Neural cell (in vitro differentiated cells): ENCODE results near the gene MYRF. TPM values are rescaled to one million over a fixed set of nuclear protein-coding genes. Genes with fewer than 3 reads are reported as not detected.

ENCODE experiments used
- H2AFZ ChIP-seq: fragments of 200-600, 300-800 bp; sonication (generic), shearing (Covaris generic); 2 replicates; pipeline ENCODE4 v1.6.0; 2014; ENCODE audit warnings: low read depth, mild to moderate bottlenecking, antibody characterized with exemption, low read length, moderate library complexity
- H3F3A ChIP-seq: fragments of 200-600 bp; shearing (Covaris generic); 2 replicates; pipeline ENCODE4 v1.6.1; 2016; ENCODE audit warnings: mild to moderate bottlenecking, moderate library complexity, mixed read lengths, antibody characterized with exemption, low read length; ENCODE audit not compliant: insufficient read depth, poor library complexity, severe bottlenecking
- H3K27ac ChIP-seq: fragments of 200-600, 300-800 bp; sonication (generic), shearing (Covaris generic); 2 replicates; pipeline ENCODE4 v1.5.1; 2014; ENCODE audit warnings: mild to moderate bottlenecking, low read length, moderate library complexity
- H3K27me3 ChIP-seq: fragments of 300-800, 200-600 bp; sonication (generic), shearing (Covaris generic); 2 replicates; pipeline ENCODE4 v1.6.0; 2014; ENCODE audit warnings: mild to moderate bottlenecking, low read depth, low read length, moderate library complexity; ENCODE audit not compliant: insufficient read depth
- H3K36me3 ChIP-seq: fragments of 300-800, 200-600 bp; sonication (generic), shearing (Covaris generic); 2 replicates; pipeline ENCODE4 v1.5.1; 2014; ENCODE audit warnings: mild to moderate bottlenecking, antibody characterized with exemption, low read length, moderate library complexity; ENCODE audit not compliant: insufficient read depth
- H3K4me2 ChIP-seq: fragments of 300-800, 200-600 bp; sonication (generic), shearing (Covaris generic); 2 replicates; pipeline ENCODE4 v1.6.0; 2014; ENCODE audit warnings: mild to moderate bottlenecking, low read length
- H3K4me3 ChIP-seq: fragments of 300-800, 200-600 bp; sonication (generic), shearing (Covaris generic); 2 replicates; pipeline ENCODE4 v1.5.1; 2014; ENCODE audit warnings: mild to moderate bottlenecking, low read length, moderate library complexity
- H3K79me2 ChIP-seq: fragments of 200-600 bp; shearing (Covaris generic); replicated peaks from 2 replicates; pipeline ENCODE4 v1.6.0; 2014; ENCODE audit warnings: mild to moderate bottlenecking, low read length, moderate library complexity; ENCODE audit not compliant: insufficient read depth
- H3K9ac ChIP-seq: fragments of 300-800, 200-600 bp; sonication (generic), shearing (Covaris generic); 2 replicates; pipeline ENCODE4 v1.6.1; 2016; ENCODE audit warnings: mild to moderate bottlenecking, low read length, mixed read lengths
- H3K9me2 ChIP-seq: fragments of 200-600 bp; shearing (Covaris generic); 2 replicates; pipeline ENCODE4 v1.6.1; 2016; ENCODE audit warnings: mild to moderate bottlenecking, low read length, mixed read lengths; ENCODE audit not compliant: insufficient read depth
- H3K9me3 ChIP-seq: fragments of 200-600, 300-800 bp; sonication (generic), shearing (Covaris generic); 2 replicates; pipeline ENCODE4 v1.6.1; 2016; ENCODE audit warnings: mild to moderate bottlenecking, mixed run types, low read length, moderate library complexity, mixed read lengths
- H4K20me1 ChIP-seq: fragments of 200-600 bp; shearing (Covaris generic); 2 replicates; pipeline ENCODE4 v1.6.1; 2016; ENCODE audit warnings: mild to moderate bottlenecking, mixed run types; ENCODE audit not compliant: insufficient read depth
- EP300 ChIP-seq: fragments of 450-650 bp; conservative IDR thresholded peaks from 2 replicates; pipeline ENCODE4 v1.6.1; 2014; ENCODE audit warnings: antibody characterized with exemption, mild to moderate bottlenecking, moderate library complexity; ENCODE audit not compliant: poor library complexity, severe bottlenecking
- EZH2 ChIP-seq: fragments of 200-600, 300-800 bp; shearing (Covaris generic), sonication (generic); IDR thresholded peaks from 2 replicates; pipeline ENCODE4 v1.6.1; 2014; ENCODE audit warnings: antibody characterized with exemption, low read length, borderline replicate concordance, mild to moderate bottlenecking; ENCODE audit not compliant: insufficient read depth, poor library complexity, severe bottlenecking
- MXI1 ChIP-seq: fragments of 450-650 bp; conservative IDR thresholded peaks from 2 replicates; pipeline ENCODE4 v1.6.1; 2014; ENCODE audit warnings: antibody characterized with exemption, mild to moderate bottlenecking; ENCODE audit not compliant: poor library complexity, severe bottlenecking
- POLR2AphosphoS5 ChIP-seq: IDR thresholded peaks from 2 replicates; pipeline ENCODE4 v1.6.1; 2012
- RAD21 ChIP-seq: fragments of 450-650 bp; conservative IDR thresholded peaks from 2 replicates; pipeline ENCODE4 v1.6.1; 2014; ENCODE audit warnings: antibody characterized with exemption, mild to moderate bottlenecking, moderate library complexity
- SMC3 ChIP-seq: fragments of 450-650 bp; conservative IDR thresholded peaks from 2 replicates; pipeline ENCODE4 v1.6.1; 2014; ENCODE audit warnings: antibody characterized with exemption, mild to moderate bottlenecking, moderate library complexity; ENCODE audit not compliant: poor library complexity
- TAF1 ChIP-seq: IDR thresholded peaks from 2 replicates; pipeline ENCODE4 v1.6.1; 2012; ENCODE audit warnings: low read depth
- polyA plus RNA-seq: library from polyadenylated mRNA; depleted of rRNA; stranded (reverse); fragments of >200 nt; gene quantifications from 2 replicates; pipeline ENCODE4 v1.2.3, GENCODE V29; 2014
- TF ChIP-seq, protein P1 (sequence below): fragments of 450-650 bp; IDR thresholded peaks from 2 replicates; pipeline ENCODE4 v1.5.1; 2014; ENCODE audit warnings: antibody characterized with exemption, mild to moderate bottlenecking, moderate library complexity; ENCODE audit not compliant: poor library complexity, severe bottlenecking
- TF ChIP-seq, protein P2 (sequence below): IDR thresholded peaks from 2 replicates; pipeline ENCODE4 v1.6.1; 2012; ENCODE audit warnings: borderline replicate concordance

Gene MYRF
- polyA plus RNA-seq, 1 donor from 2014 or later = 0.16 TPM

DNA sequence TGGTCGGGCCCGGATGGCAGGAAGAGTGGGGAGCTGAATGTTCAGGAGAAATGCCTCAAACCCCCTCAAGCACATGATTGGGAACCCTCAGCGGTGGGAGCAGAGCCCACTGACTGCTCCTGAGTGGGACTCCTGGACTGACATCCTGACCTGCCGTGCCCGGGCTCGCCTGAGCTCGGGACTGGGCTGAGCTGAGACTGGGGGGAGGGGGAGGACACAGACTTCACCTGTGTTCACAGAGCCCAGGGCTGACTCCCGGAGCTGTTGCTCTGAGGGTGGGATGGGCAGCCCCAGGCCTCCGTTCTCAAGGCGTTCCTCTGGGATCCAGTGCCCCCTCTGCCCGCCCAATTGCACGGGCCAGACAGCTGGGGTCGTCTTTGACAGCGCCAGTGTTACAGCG lies 47.6 kb upstream of the MYRF start:
- Histone ChIP-seq H3K4me2 (no peak overlapping the region), H3F3A (no peaks in the 10 kb centered on the region), H3K27ac (no peak overlapping the region), H3K36me3 (no peaks in the 10 kb centered on the region), H3K79me2 (no peaks in the 10 kb centered on the region), H2AFZ (no peak overlapping the region), H3K9me3 (no peaks in the 10 kb centered on the region), H3K9ac (no peak overlapping the region), H4K20me1 (no peaks in the 10 kb centered on the region), H3K27me3 (no peaks in the 10 kb centered on the region), H3K9me2 (no peaks in the 10 kb centered on the region), H3K4me3 (no peak overlapping the region)
- TF ChIP-seq MXI1 (no peak), TAF1 (no peak), SMC3 (no peak), RAD21 (no peak), EP300 (no peak), EZH2 (no peak), POLR2AphosphoS5 (no peak)
- TF ChIP-seq, protein P1, sequence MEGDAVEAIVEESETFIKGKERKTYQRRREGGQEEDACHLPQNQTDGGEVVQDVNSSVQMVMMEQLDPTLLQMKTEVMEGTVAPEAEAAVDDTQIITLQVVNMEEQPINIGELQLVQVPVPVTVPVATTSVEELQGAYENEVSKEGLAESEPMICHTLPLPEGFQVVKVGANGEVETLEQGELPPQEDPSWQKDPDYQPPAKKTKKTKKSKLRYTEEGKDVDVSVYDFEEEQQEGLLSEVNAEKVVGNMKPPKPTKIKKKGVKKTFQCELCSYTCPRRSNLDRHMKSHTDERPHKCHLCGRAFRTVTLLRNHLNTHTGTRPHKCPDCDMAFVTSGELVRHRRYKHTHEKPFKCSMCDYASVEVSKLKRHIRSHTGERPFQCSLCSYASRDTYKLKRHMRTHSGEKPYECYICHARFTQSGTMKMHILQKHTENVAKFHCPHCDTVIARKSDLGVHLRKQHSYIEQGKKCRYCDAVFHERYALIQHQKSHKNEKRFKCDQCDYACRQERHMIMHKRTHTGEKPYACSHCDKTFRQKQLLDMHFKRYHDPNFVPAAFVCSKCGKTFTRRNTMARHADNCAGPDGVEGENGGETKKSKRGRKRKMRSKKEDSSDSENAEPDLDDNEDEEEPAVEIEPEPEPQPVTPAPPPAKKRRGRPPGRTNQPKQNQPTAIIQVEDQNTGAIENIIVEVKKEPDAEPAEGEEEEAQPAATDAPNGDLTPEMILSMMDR = no peak
- TF ChIP-seq, protein P2, sequence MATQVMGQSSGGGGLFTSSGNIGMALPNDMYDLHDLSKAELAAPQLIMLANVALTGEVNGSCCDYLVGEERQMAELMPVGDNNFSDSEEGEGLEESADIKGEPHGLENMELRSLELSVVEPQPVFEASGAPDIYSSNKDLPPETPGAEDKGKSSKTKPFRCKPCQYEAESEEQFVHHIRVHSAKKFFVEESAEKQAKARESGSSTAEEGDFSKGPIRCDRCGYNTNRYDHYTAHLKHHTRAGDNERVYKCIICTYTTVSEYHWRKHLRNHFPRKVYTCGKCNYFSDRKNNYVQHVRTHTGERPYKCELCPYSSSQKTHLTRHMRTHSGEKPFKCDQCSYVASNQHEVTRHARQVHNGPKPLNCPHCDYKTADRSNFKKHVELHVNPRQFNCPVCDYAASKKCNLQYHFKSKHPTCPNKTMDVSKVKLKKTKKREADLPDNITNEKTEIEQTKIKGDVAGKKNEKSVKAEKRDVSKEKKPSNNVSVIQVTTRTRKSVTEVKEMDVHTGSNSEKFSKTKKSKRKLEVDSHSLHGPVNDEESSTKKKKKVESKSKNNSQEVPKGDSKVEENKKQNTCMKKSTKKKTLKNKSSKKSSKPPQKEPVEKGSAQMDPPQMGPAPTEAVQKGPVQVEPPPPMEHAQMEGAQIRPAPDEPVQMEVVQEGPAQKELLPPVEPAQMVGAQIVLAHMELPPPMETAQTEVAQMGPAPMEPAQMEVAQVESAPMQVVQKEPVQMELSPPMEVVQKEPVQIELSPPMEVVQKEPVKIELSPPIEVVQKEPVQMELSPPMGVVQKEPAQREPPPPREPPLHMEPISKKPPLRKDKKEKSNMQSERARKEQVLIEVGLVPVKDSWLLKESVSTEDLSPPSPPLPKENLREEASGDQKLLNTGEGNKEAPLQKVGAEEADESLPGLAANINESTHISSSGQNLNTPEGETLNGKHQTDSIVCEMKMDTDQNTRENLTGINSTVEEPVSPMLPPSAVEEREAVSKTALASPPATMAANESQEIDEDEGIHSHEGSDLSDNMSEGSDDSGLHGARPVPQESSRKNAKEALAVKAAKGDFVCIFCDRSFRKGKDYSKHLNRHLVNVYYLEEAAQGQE = no peak

DNA sequence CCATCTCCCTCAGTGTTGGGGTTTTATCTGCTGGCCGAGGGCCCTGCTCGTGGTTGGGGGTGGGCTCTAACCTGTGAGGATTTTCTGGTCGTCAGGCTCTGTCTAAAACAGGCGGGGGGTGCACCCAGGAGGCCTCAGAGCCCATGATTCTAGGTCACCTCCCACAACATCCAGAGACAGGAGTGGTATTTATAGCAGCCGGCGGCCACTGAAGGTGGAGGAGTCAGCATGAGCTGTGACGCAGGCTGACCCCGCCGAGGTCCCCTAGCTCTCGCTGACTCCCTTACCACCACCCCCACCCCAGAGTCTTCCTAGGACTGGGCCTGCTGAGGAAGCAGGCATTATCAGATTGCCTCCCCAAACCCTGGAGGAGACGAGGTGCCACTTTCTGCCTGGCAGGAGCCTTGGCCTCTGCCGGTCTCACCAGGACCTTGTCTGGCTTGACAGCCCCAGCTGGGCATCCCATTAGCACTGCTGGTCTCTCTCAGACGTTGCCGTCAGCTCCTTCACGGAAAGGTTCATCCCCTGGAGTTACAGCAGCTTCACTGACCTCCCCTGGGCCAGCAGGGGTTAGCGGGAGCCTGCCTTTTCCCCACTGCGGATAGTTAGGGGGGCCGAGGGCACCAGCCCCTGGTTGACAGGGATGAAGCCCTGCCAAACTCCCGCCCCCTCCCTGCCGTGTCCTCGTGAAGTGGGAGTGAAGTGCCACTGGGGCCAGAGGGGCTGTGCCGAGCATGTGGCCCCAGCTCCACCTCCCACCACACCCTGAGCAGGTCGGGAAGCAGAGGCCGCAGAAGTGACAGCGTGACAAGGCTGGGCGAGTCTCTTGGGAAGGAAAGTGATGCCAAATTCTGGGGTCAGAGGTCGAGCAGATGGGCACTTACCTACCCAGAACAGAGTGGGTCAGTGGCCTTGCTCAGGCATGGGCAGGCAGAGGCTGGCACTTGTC lies 45.7 kb upstream of the MYRF start:
- Histone ChIP-seq H2AFZ (no peak overlapping the region), H3K4me3 (no peak overlapping the region), H3K27me3 (no peaks in the 10 kb centered on the region), H4K20me1 (no peaks in the 10 kb centered on the region), H3K9me3 (no peaks in the 10 kb centered on the region), H3K9me2 (no peaks in the 10 kb centered on the region), H3K4me2 (no peak overlapping the region), H3K9ac (no peak overlapping the region), H3K36me3 (no peaks in the 10 kb centered on the region), H3F3A (no peaks in the 10 kb centered on the region), H3K27ac (no peak overlapping the region), H3K79me2 (no peaks in the 10 kb centered on the region)
- TF ChIP-seq EP300 = no peak
- TF ChIP-seq RAD21 = no peak
- TF ChIP-seq EZH2 = no peak
- TF ChIP-seq, protein P2 = no peak
- no peak for TF ChIP-seq POLR2AphosphoS5
- no peak for TF ChIP-seq TAF1
- TF ChIP-seq SMC3 = no peak
- TF ChIP-seq, protein P1 = no peak
- TF ChIP-seq MXI1 = no peak
